ENCODE results near the gene ANTXR2.

DNA sequence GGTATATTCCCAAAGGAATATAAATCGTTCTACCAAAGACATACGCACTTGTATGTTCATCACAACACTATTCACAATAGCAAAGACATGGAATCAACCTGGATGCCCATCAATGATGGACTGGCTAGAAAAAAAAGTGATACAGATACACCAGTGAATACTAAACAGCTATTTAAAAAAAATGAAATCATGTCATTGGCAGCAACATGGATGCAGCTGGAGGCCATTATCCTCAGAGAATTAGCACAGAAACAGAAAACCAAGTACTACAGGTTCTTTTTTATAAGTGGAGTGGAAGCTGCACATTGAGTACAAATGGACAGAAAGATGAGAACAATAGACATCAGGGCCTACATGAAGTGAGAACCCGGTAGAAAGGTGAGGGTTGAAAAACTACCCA is 81.4 kb downstream of the ANTXR2 start:
- TF ChIP-seq, protein P1, sequence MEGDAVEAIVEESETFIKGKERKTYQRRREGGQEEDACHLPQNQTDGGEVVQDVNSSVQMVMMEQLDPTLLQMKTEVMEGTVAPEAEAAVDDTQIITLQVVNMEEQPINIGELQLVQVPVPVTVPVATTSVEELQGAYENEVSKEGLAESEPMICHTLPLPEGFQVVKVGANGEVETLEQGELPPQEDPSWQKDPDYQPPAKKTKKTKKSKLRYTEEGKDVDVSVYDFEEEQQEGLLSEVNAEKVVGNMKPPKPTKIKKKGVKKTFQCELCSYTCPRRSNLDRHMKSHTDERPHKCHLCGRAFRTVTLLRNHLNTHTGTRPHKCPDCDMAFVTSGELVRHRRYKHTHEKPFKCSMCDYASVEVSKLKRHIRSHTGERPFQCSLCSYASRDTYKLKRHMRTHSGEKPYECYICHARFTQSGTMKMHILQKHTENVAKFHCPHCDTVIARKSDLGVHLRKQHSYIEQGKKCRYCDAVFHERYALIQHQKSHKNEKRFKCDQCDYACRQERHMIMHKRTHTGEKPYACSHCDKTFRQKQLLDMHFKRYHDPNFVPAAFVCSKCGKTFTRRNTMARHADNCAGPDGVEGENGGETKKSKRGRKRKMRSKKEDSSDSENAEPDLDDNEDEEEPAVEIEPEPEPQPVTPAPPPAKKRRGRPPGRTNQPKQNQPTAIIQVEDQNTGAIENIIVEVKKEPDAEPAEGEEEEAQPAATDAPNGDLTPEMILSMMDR (conservative IDR thresholded peaks at IDR 0.05; ENCODE audit: low read length): no peak
- TF ChIP-seq EZH2phosphoT487 (IDR thresholded peaks at IDR 0.05; ENCODE audit: borderline replicate concordance, low read depth, low read length): no peak
